Fibroblast of lung (primary cell): ENCODE measurements around the gene PNKP. TPM values are rescaled to one million over a fixed set of nuclear protein-coding genes. Genes with fewer than 3 reads are reported as not detected.

Experiments
- DNase-seq, 2 donors: peaks; one replicate each; pipeline versions ENCODE4 v3.0.0 to v3.0.0-alpha.2; 2010; ENCODE audit warnings: low read depth in 2 of 2
- H2AFZ ChIP-seq: 2 replicates; pipeline ENCODE4 v1.5.1; 2012; ENCODE audit warnings: low read length, control low read depth, inconsistent platforms
- H3K27ac ChIP-seq: 2 replicates; pipeline ENCODE4 v1.5.1; 2011; ENCODE audit warnings: low read length, control low read depth; ENCODE audit not compliant: insufficient read depth
- H3K27me3 ChIP-seq: 2 replicates; pipeline ENCODE4 v1.5.1; 2011; ENCODE audit warnings: mild to moderate bottlenecking, low read length; ENCODE audit not compliant: control insufficient read depth, insufficient read depth
- H3K36me3 ChIP-seq: 2 replicates; pipeline ENCODE4 v1.5.1; 2011; ENCODE audit warnings: low read length; ENCODE audit not compliant: control insufficient read depth, insufficient read depth
- H3K4me1 ChIP-seq: 2 replicates; pipeline ENCODE4 v1.5.1; 2011; ENCODE audit warnings: low read length; ENCODE audit not compliant: control insufficient read depth, insufficient read depth; ENCODE audit errors: extremely low read depth
- H3K4me2 ChIP-seq: 2 replicates; pipeline ENCODE4 v1.5.1; 2011; ENCODE audit warnings: low read length, control low read depth; ENCODE audit not compliant: insufficient read depth; ENCODE audit errors: extremely low read depth
- H3K4me3 ChIP-seq, 4 experiments: fragments of 200-600 bp in 1 of 4; sonication (generic) in 1 of 4; replicated peaks in 1 of 4; 2 replicates each; pipeline ENCODE4 v1.5.1; 2011 to 2016; ENCODE audit warnings: low read length in 4 of 4, low read depth in 3 of 4, mild to moderate bottlenecking in 3 of 4, control low read depth in 2 of 4, inconsistent platforms in 1 of 4, mixed read lengths in 1 of 4; ENCODE audit not compliant: insufficient read depth in 1 of 4; ENCODE audit errors: control extremely low read depth in 1 of 4
- H3K79me2 ChIP-seq: 2 replicates; pipeline ENCODE4 v1.5.1; 2012; ENCODE audit warnings: mild to moderate bottlenecking, low read length, inconsistent platforms; ENCODE audit not compliant: control insufficient read depth, insufficient read depth
- H3K9ac ChIP-seq: 2 replicates; pipeline ENCODE4 v1.5.1; 2011; ENCODE audit warnings: mild to moderate bottlenecking, low read length, control low read depth; ENCODE audit not compliant: insufficient read depth
- H3K9me3 ChIP-seq: 2 replicates; pipeline ENCODE4 v1.5.1; 2012; ENCODE audit warnings: low read depth, low read length; ENCODE audit not compliant: control insufficient read depth, insufficient read depth
- H4K20me1 ChIP-seq: 2 replicates; pipeline ENCODE4 v1.5.1; 2011; ENCODE audit warnings: low read length; ENCODE audit not compliant: control insufficient read depth, insufficient read depth; ENCODE audit errors: extremely low read depth
- EZH2 ChIP-seq: IDR thresholded peaks from 2 replicates; pipeline ENCODE4 v1.5.1; 2012; ENCODE audit warnings: low read length, control low read depth, mild to moderate bottlenecking; ENCODE audit errors: missing control alignments
- polyA plus RNA-seq, 2 donors: library from polyadenylated mRNA; depleted of rRNA in 1 of 2; stranded (reverse) in 1 of 2; unstranded in 1 of 2; fragments of >200 nt; gene quantifications; 2 replicates each; pipeline ENCODE4 v1.2.1, GENCODE V29; 2011 to 2012; ENCODE audit warnings: missing spikeins in 1 of 2
- total RNA-seq: library from RNA; depleted of rRNA; stranded (reverse); fragments of >200 nt; gene quantifications from 2 replicates; pipeline ENCODE4 v1.2.1, GENCODE V29; 2014
- TF ChIP-seq, protein P1 (sequence below), 2 donors: IDR thresholded peaks in 1 of 2; conservative IDR thresholded peaks in 1 of 2; 1 replicate in 1 of 2; 2 replicates in 1 of 2; pipeline ENCODE4 v1.5.1; 2011 to 2012; ENCODE audit warnings: low read length in 2 of 2, control low read depth in 1 of 2, inconsistent platforms in 1 of 2, low read depth in 1 of 2, mild to moderate bottlenecking in 1 of 2

The PNKP gene
- total and polyA plus RNA-seq, 2 donors (not counting 1 experiment from before 2014, with no cell fraction given), result 11.0 to 32.9 TPM

DNA sequence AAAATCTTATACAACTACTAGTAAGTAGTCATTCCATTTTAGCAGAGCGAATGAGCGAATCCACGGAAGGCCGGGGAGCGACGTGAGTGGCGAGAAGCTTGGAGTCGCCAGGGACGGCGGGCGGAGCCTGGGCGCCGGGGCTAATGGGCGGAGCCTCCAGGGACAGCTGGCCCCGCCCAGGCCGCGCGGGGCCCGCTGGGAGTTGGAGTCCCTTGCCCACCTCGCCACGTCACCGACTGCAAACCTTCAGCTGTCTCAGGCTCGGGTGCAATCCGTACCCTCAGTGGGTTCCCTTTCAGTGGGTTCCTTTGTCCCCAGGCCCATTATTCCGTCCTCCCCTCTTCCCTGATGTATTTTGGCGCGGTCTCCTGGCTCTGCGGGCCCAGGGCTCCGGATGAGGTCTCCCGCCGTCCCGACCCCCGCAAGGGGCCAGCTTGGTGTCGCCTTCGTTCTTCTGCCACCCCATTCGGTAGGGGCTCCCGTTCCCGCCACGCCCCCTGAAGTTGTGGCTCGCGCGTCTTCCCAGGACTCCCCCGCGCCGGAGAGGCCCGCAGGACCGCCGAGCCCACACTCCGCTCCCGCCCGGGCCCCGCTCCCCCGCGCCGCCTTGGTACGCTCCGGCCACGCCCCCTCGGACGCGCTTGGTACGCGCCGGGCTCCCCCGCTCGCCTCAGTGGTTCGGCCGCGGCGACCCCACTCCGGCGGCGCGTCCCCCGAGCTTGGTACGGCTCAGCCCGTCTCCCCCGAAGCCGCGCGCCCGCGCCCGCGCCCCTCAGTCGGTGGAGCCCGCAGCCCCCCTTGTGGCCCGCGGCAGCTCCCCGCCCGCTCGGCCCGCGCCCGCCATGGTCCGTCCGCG, 16.7 kb downstream of the PNKP start, which contains the start of gene PTOV1:
Gene PTOV1 (plus strand): TSS at position 673 of the 856 bp plus-strand sequence.
- Histone ChIP-seq H3K79me2 (peaks cover 25% of the 10 kb centered on the region), H3K4me2 (peak within 1 kb of the TSS; percentile 100), H2AFZ (peak within 1 kb of the TSS; percentile 9), H3K36me3 (peaks cover 7% of the 10 kb centered on the region), H3K9me3 (no peaks in the 10 kb centered on the region), H3K27me3 (no peaks in the 10 kb centered on the region), H4K20me1 (peaks cover 2% of the 10 kb centered on the region), H3K27ac (peak within 1 kb of the TSS; percentile 95), H3K9ac (peak within 1 kb of the TSS; percentile 94), H3K4me3 (peak within 1 kb of the TSS; percentile 64 to 94 (median 74)), H3K4me1 (peaks cover 10% of the 10 kb centered on the region)
- no peak for TF ChIP-seq EZH2
- TF ChIP-seq, protein P1, sequence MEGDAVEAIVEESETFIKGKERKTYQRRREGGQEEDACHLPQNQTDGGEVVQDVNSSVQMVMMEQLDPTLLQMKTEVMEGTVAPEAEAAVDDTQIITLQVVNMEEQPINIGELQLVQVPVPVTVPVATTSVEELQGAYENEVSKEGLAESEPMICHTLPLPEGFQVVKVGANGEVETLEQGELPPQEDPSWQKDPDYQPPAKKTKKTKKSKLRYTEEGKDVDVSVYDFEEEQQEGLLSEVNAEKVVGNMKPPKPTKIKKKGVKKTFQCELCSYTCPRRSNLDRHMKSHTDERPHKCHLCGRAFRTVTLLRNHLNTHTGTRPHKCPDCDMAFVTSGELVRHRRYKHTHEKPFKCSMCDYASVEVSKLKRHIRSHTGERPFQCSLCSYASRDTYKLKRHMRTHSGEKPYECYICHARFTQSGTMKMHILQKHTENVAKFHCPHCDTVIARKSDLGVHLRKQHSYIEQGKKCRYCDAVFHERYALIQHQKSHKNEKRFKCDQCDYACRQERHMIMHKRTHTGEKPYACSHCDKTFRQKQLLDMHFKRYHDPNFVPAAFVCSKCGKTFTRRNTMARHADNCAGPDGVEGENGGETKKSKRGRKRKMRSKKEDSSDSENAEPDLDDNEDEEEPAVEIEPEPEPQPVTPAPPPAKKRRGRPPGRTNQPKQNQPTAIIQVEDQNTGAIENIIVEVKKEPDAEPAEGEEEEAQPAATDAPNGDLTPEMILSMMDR (conservative IDR thresholded peaks at IDR 0.05 in 1 of 2, IDR thresholded peaks at IDR 0.05 in 1 of 2; ENCODE audit: low read depth in 1 of 2, low read length in 2 of 2), result no peak
- peak; percentile 86 to 92 for DNase-seq

DNA sequence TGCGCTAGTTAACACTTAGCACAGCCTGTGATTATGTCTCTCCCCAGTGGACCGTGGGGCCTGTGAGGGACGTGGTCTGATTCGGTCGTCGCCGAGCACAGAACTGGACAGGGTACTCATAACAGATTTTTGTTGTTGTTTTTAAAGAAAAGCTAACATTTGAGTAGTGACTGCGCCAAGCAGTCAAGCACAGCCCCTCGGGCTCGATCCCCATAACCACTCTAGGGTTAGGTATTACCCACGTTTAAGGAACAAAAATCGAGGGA, 17.2 kb downstream of the PNKP start:
- Histone ChIP-seq H3K9me3 (no peaks in the 10 kb centered on the region), H3K9ac (peak overlapping the region; percentile 94), H3K27me3 (no peaks in the 10 kb centered on the region), H3K79me2 (peaks cover 25% of the 10 kb centered on the region), H3K4me1 (peaks cover 10% of the 10 kb centered on the region), H3K36me3 (peaks cover 4% of the 10 kb centered on the region), H4K20me1 (peaks cover 2% of the 10 kb centered on the region), H2AFZ (no peak overlapping the region), H3K4me2 (peak overlapping the region; percentile 71), H3K4me3 (peak overlapping the region; percentile 64 to 94 (median 74)), H3K27ac (peak overlapping the region; percentile 95)
- DNase-seq, result no peak
- TF ChIP-seq, protein P1 (conservative IDR thresholded peaks at IDR 0.05 in 1 of 2, IDR thresholded peaks at IDR 0.05 in 1 of 2; ENCODE audit: low read depth in 1 of 2, low read length in 2 of 2), result no peak
- no peak for TF ChIP-seq EZH2

DNA sequence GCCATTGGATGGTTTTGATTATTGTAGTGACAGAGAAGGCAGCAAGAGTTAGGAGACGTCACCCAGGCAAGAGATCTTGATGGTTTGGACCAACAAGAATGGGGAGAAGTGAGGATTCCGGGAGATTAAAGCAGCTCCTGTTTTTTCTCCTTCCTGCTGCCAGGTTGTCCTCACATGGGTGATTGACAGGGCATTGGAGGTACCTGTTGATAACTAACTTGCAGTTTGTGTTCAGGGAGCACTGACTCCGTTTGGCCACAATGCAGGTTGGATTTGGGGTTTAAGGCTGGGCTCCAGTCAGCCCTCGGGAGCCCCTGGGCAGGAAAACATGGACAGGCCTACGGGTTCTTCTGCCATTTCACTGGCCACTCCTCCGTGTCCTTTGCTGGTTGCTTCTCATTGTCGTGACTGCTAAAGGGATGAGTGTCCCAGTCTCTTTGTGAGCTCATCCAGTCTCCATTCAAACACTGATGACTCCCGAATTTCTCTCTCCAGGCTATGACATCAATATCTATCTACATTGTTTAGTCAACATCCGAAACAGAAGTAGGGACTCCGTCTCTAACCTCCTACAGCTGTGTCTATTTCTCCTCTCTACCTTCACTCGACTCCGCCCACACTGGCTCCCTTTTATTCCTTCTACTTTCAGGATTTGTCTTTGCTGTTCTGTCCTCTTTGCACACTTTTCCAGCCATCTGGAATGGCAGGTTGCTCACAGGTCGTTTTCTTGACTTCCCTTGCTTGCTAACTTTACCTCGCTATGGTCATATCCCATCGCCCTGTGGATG, 17.7 kb downstream of the PNKP start:
- Histone ChIP-seq H3K27ac (peak overlapping the region; percentile 95), H4K20me1 (peaks cover 2% of the 10 kb centered on the region), H3K36me3 (peaks cover 1% of the 10 kb centered on the region), H3K27me3 (no peaks in the 10 kb centered on the region), H3K79me2 (peaks cover 23% of the 10 kb centered on the region), H3K9ac (no peak overlapping the region), H2AFZ (no peak overlapping the region), H3K4me2 (peak overlapping the region; percentile 71), H3K4me3 (peak overlapping the region in 3 of 4 experiments; percentile 64 to 94 (median 84)), H3K9me3 (no peaks in the 10 kb centered on the region), H3K4me1 (peaks cover 10% of the 10 kb centered on the region)
- no peak for TF ChIP-seq EZH2
- TF ChIP-seq, protein P1 (conservative IDR thresholded peaks at IDR 0.05 in 1 of 2, IDR thresholded peaks at IDR 0.05 in 1 of 2; ENCODE audit: low read depth in 1 of 2, low read length in 2 of 2), result no peak
- DNase-seq, result no peak
